GM20000 (cell line): ENCODE results near the gene MCAT.

ENCODE experiments used
- DNase-seq: peaks from one replicate; pipeline ENCODE4 v3.0.0; 2012; ENCODE audit warnings: low spot score
- CTCF ChIP-seq: IDR thresholded peaks from 2 replicates; pipeline ENCODE4 v1.5.1; 2012; ENCODE audit warnings: mild to moderate bottlenecking, control low read depth; ENCODE audit errors: extremely low read depth, missing control alignments

The MCAT gene

DNA sequence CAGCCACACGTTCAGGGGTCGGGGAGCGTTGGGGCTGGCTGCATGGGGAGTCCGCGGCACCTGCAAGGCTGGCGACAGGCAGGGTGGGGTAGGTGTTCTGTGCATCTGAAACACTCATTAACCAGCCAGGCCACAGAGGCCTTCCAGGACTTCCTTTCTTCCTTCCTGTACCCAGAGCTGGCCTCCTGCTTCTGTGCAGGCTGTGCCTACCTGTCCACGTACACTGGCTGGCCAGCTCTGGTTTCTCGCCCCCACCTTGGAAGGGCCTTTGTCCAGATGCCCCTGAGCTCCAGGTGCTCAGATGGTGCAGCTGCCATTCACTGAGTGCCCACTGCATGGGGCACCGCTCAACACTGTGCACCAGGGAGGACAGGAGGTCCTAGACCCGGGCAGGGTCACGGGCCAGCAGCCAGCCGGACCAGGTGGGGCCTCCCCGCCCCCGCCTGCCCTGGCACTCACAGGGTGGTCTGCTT is 27.9 kb upstream of the MCAT start:
- DNase-seq: no peak
- no peak for TF ChIP-seq CTCF

- no peak for DNase-seq
- no peak for TF ChIP-seq CTCF
Observed at GRCh38 chr22:43170131-43170480, 26.9 kb upstream of the MCAT start.

DNA sequence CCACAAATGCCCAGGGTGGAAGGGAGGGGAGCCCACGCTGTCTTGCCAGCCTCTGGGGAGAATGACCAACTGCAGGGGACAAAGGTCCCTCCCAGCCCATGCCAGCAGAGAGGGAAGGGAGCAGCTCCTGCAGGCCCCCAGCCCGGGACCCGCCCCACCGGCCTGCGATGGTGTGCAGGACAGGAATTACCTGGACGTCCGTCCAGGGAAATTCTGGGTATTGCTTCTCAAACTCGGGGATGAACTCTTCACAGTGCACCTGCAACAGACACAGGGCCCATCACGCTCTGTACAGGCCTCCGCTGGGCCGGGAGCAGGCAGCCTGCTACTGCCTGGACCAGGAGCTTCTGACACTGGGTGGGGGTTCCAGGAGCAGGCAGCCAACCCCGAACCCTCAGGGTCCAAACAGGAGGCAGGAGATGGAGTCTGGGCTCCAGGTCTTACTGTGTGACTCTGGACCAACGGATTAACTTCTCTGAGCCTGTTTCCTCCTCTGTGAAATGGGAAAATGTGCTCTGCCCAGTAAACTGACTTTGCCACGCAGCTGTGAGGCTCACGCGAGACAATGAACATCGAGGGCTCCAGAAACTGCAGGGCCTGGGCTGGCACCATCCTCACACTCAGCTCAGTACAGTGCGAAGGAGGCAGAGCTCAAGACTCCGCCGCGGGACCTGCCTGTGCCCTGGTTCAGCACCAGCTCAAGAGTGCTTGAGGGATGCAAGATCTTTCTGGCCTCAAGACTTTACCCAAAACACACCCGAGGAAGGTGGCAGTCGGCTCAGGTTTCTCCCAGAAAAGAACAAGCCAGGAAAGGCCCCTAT is 26.3 kb upstream of the MCAT start:
- no peak for TF ChIP-seq CTCF
- no peak for DNase-seq

DNA sequence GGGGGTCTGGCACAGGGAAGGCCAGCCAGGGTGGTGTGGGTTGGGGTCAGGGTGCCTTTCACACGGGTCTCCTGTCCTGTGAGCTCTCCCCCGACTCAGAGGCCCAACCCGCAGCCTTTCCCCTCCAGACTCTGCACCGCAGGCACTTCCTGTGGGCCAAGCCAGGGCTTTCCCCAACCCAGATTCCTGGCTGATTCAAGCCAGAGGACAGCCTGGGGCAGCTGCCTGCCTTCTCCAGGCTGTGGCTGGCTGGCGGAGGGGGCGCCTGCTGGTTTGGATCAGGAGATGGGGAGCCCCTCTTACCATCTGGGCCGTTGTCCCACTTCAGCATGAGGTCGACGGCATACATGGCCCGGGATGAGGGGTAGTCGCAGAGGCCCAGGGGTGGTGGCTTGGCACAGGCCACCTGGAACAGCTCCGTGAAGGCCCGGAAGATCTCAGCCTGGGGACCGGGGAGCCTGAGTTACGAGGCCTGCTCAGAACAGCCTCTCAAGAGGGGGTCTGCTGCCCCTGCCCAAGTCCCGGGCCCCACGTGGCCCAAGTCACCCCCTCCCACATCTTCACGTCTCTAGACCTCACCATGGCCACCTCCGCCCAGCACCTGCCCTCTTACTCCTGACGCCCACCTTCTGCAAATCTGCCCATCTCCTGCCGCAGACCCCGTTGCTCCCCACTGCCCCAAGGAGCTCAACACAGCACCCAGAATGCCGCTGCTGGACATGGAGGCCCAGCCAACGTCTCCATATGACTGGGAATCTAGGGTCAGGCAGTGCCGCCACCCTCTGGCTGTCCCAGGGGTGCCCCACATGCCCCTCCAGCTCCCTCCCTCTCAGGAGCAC is 25.5 kb upstream of the MCAT start:
- DNase-seq: no peak
- no peak for TF ChIP-seq CTCF

GRCh38 chr22:43167001-43167589 is 23.9 kb upstream of the MCAT start:
- TF ChIP-seq CTCF: no peak
- DNase-seq: no peak

GRCh38 chr22:43166132-43166930 is 23.1 kb upstream of the MCAT start:
- no peak for DNase-seq
- TF ChIP-seq CTCF: no peak
